ENCODE measurements around the gene BEAN1. TPM values are rescaled to one million over a fixed set of nuclear protein-coding genes. Genes with fewer than 3 reads are reported as not detected.

Gene BEAN1
- total and polyA plus RNA-seq, 2 experiments from 2014 or later: 0.07 to 0.10 TPM

DNA sequence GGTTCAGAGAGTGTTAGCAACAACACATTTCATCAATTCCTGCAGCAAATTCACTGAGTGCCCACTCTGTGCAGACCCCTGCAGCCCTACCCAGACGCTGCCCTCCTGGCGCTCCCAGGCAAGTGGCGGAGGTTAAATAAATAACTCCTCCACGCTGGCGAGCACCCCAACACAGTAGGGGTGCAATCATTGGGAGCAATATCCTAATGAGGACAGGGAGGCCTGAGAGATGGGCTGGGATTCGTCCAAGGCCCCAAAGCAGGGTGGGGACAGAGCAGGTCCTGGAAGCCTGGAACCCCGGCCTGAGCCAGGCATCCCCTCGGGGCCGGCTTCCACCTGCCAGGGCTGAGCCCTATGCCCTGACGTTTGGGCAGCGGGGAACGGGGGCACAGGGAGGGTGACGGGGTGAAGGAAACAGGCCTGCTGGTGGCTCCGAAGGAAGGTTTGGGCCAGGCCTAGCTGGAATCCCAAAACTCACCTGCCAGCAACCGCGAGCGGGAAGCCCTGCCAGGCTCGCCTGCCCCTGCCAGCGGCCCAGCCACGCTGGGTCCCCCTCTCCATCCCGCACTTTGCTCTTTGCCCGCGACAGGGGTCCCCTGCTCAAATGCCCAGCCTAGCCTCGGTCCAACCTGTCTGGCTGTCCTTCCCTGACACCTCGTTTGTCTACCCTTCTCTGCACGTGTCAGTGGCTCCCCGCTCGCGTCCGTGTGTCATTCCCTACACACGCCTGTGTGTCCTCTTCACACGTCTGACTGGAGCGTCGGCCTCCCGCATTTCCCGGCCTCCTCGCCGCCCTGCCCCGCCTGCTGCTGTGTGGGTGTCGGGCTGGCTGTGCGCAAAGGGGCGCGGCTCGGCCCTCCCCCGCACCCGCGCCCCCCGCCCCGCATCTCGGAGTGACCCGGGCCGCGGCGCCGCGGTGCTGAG lies 721 bp upstream of the BEAN1 start:
- Histone ChIP-seq H3K27me3 (ENCODE audit: insufficient read depth) (peaks cover 83% of the 10 kb centered on the region), H3K9me2 (ENCODE audit: insufficient read depth) (no peaks in the 10 kb centered on the region), H4K20me1 (replicated peaks; ENCODE audit: insufficient read depth) (no peaks in the 10 kb centered on the region), H3K4me2 (peak overlapping the region; percentile 73), H2AFZ (no peak overlapping the region), H3K79me2 (replicated peaks; ENCODE audit: insufficient read depth) (no peaks in the 10 kb centered on the region), H3K36me3 (ENCODE audit: insufficient read depth) (no peaks in the 10 kb centered on the region), H3K27ac (ENCODE audit: low read depth) (no peak overlapping the region), H3K4me3 (peak overlapping the region; percentile 57), H3F3A (replicated peaks; ENCODE audit: low read depth) (no peaks in the 10 kb centered on the region), H3K4me1 (ENCODE audit: insufficient read depth) (peaks cover 8% of the 10 kb centered on the region)
- H3K36me3 Mint-ChIP-seq (ENCODE audit: low read depth): no peaks in the 10 kb centered on the region
- peak; percentile 7 for ATAC-seq
- H3K4me1 Mint-ChIP-seq: peaks cover 21% of the 10 kb centered on the region
- peak overlapping the region; percentile 68 for H3K4me3 Mint-ChIP-seq
- peaks cover 59% of the 10 kb centered on the region for H3K27me3 Mint-ChIP-seq (ENCODE audit: insufficient read depth, low read depth, poor library complexity)
- H3K9me3 Mint-ChIP-seq: no peaks in the 10 kb centered on the region; the same call in 2 of the 3 replicates
- DNase-seq (ENCODE audit: low spot score): peak; percentile 49
- H3K27ac Mint-ChIP-seq: no peak overlapping the region
- peak; percentile 42 for TF ChIP-seq EZH2phosphoT487 (IDR thresholded peaks at IDR 0.05; ENCODE audit: unreplicated experiment)
- TF ChIP-seq NANOG (IDR thresholded peaks at IDR 0.05; ENCODE audit: borderline replicate concordance): no peak
- TF ChIP-seq EZH2 (IDR thresholded peaks at IDR 0.05; ENCODE audit: low read depth, unreplicated experiment): peak; percentile 70

DNA sequence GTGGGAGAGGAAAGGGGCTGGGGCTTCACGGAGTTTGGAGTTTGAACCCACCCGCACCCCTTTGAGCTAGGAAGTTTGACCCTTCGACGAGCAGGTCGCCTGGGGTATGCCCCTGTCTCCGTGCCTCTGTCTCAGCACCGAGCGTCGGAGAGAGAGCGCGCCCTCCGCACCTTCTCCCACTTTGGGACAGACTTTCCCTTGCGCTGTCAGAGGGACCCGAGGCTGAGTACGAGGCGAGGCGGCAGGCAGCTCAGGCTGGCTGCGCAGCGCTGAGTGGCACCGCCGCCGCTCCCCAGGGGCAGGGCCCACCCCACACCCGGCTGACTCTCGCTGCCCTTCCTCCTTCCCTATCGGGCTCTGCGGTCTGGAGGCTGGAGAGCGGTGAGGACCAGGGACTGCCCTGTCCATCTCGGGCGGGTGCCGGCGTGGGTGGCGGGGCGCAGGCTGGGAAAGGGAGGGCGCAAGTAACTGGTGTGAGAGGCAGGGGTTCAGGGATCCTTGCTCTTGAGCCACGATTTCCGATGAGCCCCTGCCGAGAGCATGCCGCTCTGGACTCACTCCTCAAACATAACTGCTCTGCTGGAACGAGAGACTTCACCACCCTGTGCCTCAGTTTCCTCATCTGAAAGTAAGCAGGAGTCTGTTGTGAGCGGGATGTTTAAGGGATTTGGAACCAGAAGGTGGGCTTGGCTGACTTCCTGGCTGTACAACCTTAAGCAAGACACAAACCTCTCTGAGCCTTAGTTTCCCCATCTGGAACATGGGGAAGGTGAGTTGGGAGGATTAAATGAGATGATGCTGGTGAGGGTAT lies 981 bp downstream of the BEAN1 start:
- H3K9me3 Mint-ChIP-seq: no peaks in the 10 kb centered on the region; the same call in 2 of the 3 replicates
- H3K36me3 Mint-ChIP-seq (ENCODE audit: low read depth): no peaks in the 10 kb centered on the region
- Histone ChIP-seq H4K20me1 (replicated peaks; ENCODE audit: insufficient read depth) (no peaks in the 10 kb centered on the region), H3K79me2 (replicated peaks; ENCODE audit: insufficient read depth) (no peaks in the 10 kb centered on the region), H3F3A (replicated peaks; ENCODE audit: low read depth) (no peaks in the 10 kb centered on the region), H2AFZ (peak overlapping the region; percentile 83), H3K9me2 (ENCODE audit: insufficient read depth) (no peaks in the 10 kb centered on the region), H3K27me3 (ENCODE audit: insufficient read depth) (peaks cover 86% of the 10 kb centered on the region), H3K4me2 (peak overlapping the region; percentile 88), H3K4me1 (ENCODE audit: insufficient read depth) (peaks cover 8% of the 10 kb centered on the region), H3K36me3 (ENCODE audit: insufficient read depth) (no peaks in the 10 kb centered on the region), H3K27ac (ENCODE audit: low read depth) (no peak overlapping the region), H3K4me3 (peak overlapping the region; percentile 61)
- H3K4me1 Mint-ChIP-seq: peaks cover 24% of the 10 kb centered on the region
- peaks cover 60% of the 10 kb centered on the region for H3K27me3 Mint-ChIP-seq (ENCODE audit: insufficient read depth, low read depth, poor library complexity)
- no peak for TF ChIP-seq CREB1 (CRISPR knock-in tag; IDR thresholded peaks at IDR 0.05; ENCODE audit: low read depth)
- TF ChIP-seq REST (IDR thresholded peaks at IDR 0.05; ENCODE audit: unreplicated experiment): no peak
- no peak for TF ChIP-seq ZNF331 (CRISPR knock-in tag; IDR thresholded peaks at IDR 0.05; ENCODE audit: low read depth)
- no peak for TF ChIP-seq ETS1 (IDR thresholded peaks at IDR 0.05)
- peak; percentile 60 for TF ChIP-seq EZH2 (IDR thresholded peaks at IDR 0.05; ENCODE audit: low read depth, unreplicated experiment)
- TF ChIP-seq NANOG (IDR thresholded peaks at IDR 0.05; ENCODE audit: borderline replicate concordance): no peak
- H3K27ac Mint-ChIP-seq: no peak overlapping the region
- ATAC-seq: peak; percentile 56
- peak overlapping the region; percentile 67 for H3K4me3 Mint-ChIP-seq
- peak; percentile 57 for DNase-seq (ENCODE audit: low spot score)

Measured in GM23338 (cell line).